ENCODE data around the gene ZAP70. TPM values are rescaled to one million over a fixed set of nuclear protein-coding genes. Genes with fewer than 3 reads are reported as not detected.

ZAP70 gene
- total and polyA plus RNA-seq, 2 of the 13 experiments (the other 11 are each of a cell fraction or from before 2014, with no cell fraction given), result 0.51 to 4.0 TPM

DNA sequence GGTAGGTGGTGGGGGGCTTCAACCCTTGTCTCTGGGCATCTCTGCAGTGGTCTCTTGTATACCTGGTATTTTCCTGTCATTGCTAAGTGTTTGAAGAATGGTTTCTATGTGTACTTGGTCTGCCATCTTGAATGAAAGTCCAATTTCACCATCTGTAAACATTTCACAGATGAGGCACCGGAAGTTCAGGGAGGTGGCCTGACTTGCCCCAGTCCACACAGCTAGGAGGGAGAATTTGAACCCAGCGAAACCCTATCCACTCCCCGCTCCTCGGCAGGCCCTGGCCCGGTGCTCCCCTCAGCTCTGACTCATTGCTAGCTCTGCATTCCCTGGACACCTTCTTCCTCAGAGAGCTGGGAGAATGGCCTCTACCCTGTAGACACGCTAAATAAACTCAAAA is 30.5 kb downstream of the ZAP70 start:
- Histone ChIP-seq H3K27me3 (ENCODE audit: control insufficient read depth in 1 of 2, insufficient read depth in 2 of 2, low read length in 2 of 2) (peaks cover under 1 to 2% of the 10 kb centered on the region in 2 experiments; a peak in 2 of 5 replicates), H3K79me2 (ENCODE audit: insufficient read depth, low read length) (no peaks in the 10 kb centered on the region), H3K27ac (ENCODE audit: extremely low read length, insufficient read depth, low read length) (no peak overlapping the region), H4K20me1 (ENCODE audit: insufficient read depth, low read length) (no peaks in the 10 kb centered on the region), H3K9me3 (ENCODE audit: low read length) (no peaks in the 10 kb centered on the region), H2AFZ (ENCODE audit: low read length) (no peak overlapping the region), H3K4me1 (ENCODE audit: insufficient read depth, low read length) (peaks cover 35% of the 10 kb centered on the region), H3K9ac (ENCODE audit: insufficient read depth, low read depth, low read length) (no peak overlapping the region), H3K36me3 (replicated peaks in 1 of 2; ENCODE audit: control insufficient read depth in 1 of 2, insufficient read depth in 2 of 2, low read length in 2 of 2) (no peaks in the 10 kb centered on the region), H3K4me2 (ENCODE audit: low read depth, low read length) (0 out of 2 replicates have a peak overlapping the region, but pooled peaks have one; percentile 2), H3K4me3 (replicated peaks in 1 of 3; ENCODE audit: insufficient read depth in 1 of 3, low read depth in 2 of 3, low read length in 3 of 3) (no peak overlapping the region)
- peak; percentile 18; the same call in 2 of the 3 replicates for ATAC-seq
- peak; percentile 54 for FAIRE-seq
- intact Hi-C loops (cut with micrococcal nuclease; ENCODE audit: unreplicated experiment) (no loop called here), in situ Hi-C loops (cut with HindIII; ENCODE audit: extremely low pct_ligation_motif_present, low pct_unique_long_range_greater_than_20kb) (loop anchor here (5.0 kb wide), 1 partner anchor 42 kb away; no protein-coding TSS in a partner anchor)
- BruUV-seq (replicated peaks), result no TSS peak
- POLR2A ChIA-PET, result no interaction called here
- peak; percentile 55 for DNase-seq (ENCODE audit: low spot score)
- CTCF ChIA-PET (ENCODE audit: low intra/inter-chr PET ratio, low total read pairs), result no interaction called here
- 51% methylated on average over 6 of the region's 6 CpGs for WGBS (ENCODE audit: low lambda C conversion rate)
- TF ChIP-seq THAP11 (CRISPR knock-in tag; IDR thresholded peaks at IDR 0.05), result no peak
- peak; percentile 44; the same call in 1 of the 2 replicates for TF ChIP-seq ZMYM2 (CRISPR knock-in tag; IDR thresholded peaks at IDR 0.05)
- TF ChIP-seq, protein P1, sequence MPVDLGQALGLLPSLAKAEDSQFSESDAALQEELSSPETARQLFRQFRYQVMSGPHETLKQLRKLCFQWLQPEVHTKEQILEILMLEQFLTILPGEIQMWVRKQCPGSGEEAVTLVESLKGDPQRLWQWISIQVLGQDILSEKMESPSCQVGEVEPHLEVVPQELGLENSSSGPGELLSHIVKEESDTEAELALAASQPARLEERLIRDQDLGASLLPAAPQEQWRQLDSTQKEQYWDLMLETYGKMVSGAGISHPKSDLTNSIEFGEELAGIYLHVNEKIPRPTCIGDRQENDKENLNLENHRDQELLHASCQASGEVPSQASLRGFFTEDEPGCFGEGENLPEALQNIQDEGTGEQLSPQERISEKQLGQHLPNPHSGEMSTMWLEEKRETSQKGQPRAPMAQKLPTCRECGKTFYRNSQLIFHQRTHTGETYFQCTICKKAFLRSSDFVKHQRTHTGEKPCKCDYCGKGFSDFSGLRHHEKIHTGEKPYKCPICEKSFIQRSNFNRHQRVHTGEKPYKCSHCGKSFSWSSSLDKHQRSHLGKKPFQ (CRISPR knock-in tag; IDR thresholded peaks at IDR 0.05; ENCODE audit: insufficient replicate concordance), result no peak
- TF ChIP-seq RXRB (CRISPR knock-in tag; IDR thresholded peaks at IDR 0.05; ENCODE audit: borderline replicate concordance), result peak; percentile 46; the same call in 1 of the 2 replicates
- 0 out of 2 replicates have a peak, but pooled peaks have one; percentile 44 for TF ChIP-seq ZBTB38 (CRISPR knock-in tag; IDR thresholded peaks at IDR 0.05)
- TF ChIP-seq FOXA1 (IDR thresholded peaks at IDR 0.05), result no peak
- TF ChIP-seq FOXA1 (CRISPR knock-in tag; IDR thresholded peaks at IDR 0.05), result peak; percentile 47; the same call in 1 of the 2 replicates
- TF ChIP-seq, protein P2, sequence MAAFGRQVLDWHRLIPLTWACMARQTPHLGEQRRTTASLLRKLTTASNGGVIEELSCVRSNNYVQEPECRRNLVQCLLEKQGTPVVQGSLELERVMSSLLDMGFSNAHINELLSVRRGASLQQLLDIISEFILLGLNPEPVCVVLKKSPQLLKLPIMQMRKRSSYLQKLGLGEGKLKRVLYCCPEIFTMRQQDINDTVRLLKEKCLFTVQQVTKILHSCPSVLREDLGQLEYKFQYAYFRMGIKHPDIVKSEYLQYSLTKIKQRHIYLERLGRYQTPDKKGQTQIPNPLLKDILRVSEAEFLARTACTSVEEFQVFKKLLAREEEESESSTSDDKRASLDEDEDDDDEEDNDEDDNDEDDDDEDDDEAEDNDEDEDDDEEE (CRISPR knock-in tag; IDR thresholded peaks at IDR 0.05), result no peak
- peak; percentile 41; the same call in 1 of the 2 replicates for TF ChIP-seq RARA (CRISPR knock-in tag; IDR thresholded peaks at IDR 0.05)
- TF ChIP-seq ZFYVE20 (CRISPR knock-in tag; IDR thresholded peaks at IDR 0.05; ENCODE audit: borderline replicate concordance, low read depth), result no peak
- peak; percentile 40 for TF ChIP-seq ZMYM3 (CRISPR knock-in tag; IDR thresholded peaks at IDR 0.05)
- TF ChIP-seq ETV5 (CRISPR knock-in tag; IDR thresholded peaks at IDR 0.05; ENCODE audit: borderline replicate concordance), result peak; percentile 87
- TF ChIP-seq, protein P3, sequence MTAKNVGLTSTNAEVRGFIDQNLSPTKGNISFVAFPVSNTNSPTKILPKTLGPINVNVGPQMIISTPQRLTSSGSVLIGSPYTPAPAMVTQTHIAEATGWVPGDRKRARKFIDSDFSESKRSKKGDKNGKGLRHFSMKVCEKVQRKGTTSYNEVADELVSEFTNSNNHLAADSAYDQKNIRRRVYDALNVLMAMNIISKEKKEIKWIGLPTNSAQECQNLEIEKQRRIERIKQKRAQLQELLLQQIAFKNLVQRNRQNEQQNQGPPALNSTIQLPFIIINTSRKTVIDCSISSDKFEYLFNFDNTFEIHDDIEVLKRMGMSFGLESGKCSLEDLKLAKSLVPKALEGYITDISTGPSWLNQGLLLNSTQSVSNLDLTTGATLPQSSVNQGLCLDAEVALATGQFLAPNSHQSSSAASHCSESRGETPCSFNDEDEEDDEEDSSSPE (CRISPR knock-in tag; IDR thresholded peaks at IDR 0.05), result 0 out of 2 replicates have a peak, but pooled peaks have one; percentile 35
- no peak for TF ChIP-seq NRL (CRISPR knock-in tag; IDR thresholded peaks at IDR 0.05; ENCODE audit: borderline replicate concordance)
- TF ChIP-seq HOXA3 (CRISPR knock-in tag; IDR thresholded peaks at IDR 0.05), result peak; percentile 50; the same call in 1 of the 2 replicates
- TF ChIP-seq, protein P4, sequence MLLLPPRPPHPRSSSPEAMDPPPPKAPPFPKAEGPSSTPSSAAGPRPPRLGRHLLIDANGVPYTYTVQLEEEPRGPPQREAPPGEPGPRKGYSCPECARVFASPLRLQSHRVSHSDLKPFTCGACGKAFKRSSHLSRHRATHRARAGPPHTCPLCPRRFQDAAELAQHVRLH (CRISPR knock-in tag; IDR thresholded peaks at IDR 0.05; ENCODE audit: borderline replicate concordance, low read depth), result 0 out of 2 replicates have a peak, but pooled peaks have one; percentile 14
- peak; percentile 18; the same call in 1 of the 2 replicates for TF ChIP-seq DPF2 (CRISPR knock-in tag; IDR thresholded peaks at IDR 0.05; ENCODE audit: borderline replicate concordance, low read depth)
- TF ChIP-seq ZNF768 (CRISPR knock-in tag; IDR thresholded peaks at IDR 0.05), result peak; percentile 65; the same call in 1 of the 2 replicates
- no peak for TF ChIP-seq TAF15 (IDR thresholded peaks at IDR 0.05; ENCODE audit: low read depth, low read length, poor library complexity, severe bottlenecking)
- peak; percentile 80 for TF ChIP-seq HNF4A (CRISPR knock-in tag; IDR thresholded peaks at IDR 0.05)
- peak; percentile 43; the same call in 1 of the 2 replicates for TF ChIP-seq SALL1 (CRISPR knock-in tag; IDR thresholded peaks at IDR 0.05)
- TF ChIP-seq POGZ (CRISPR knock-in tag; IDR thresholded peaks at IDR 0.05), result peak; percentile 92
- no peak for TF ChIP-seq MATR3 (CRISPR knock-in tag; IDR thresholded peaks at IDR 0.05)
